ENCODE results near the gene WDR11.
A peak's percentile ranks its signal among the peaks of the same experiment; 100 is the strongest.

WDR11 gene

GRCh38 chr10:120850911-120851865 is at the start of gene WDR11:
Gene WDR11 (plus strand): TSS chr10:120851362. CDS start chr10:120851421, 59 bp downstream.
- peak; percentile 45 to 49 for DNase-seq

- no peak for DNase-seq
Observed at GRCh38 chr10:120802935-120803334, 48.2 kb upstream of the WDR11 start.

GRCh38 chr10:120803972-120804371 is 47.2 kb upstream of the WDR11 start:
- no peak for DNase-seq

GRCh38 chr10:120805014-120805812 is 45.9 kb upstream of the WDR11 start:
- DNase-seq = no peak

- DNase-seq = no peak
Observed at GRCh38 chr10:120806081-120806480, 45.1 kb upstream of the WDR11 start.

GRCh38 chr10:120810298-120810697 is 40.9 kb upstream of the WDR11 start:
- no peak for DNase-seq

GRCh38 chr10:120813085-120813484 is 38.1 kb upstream of the WDR11 start:
- DNase-seq = no peak

- DNase-seq = no peak
Observed at GRCh38 chr10:120818301-120818700, 32.9 kb upstream of the WDR11 start.

GRCh38 chr10:120819366-120819765 is 31.8 kb upstream of the WDR11 start:
- no peak for DNase-seq

- no peak for DNase-seq
Observed at GRCh38 chr10:120823266-120823665, 27.9 kb upstream of the WDR11 start.

GRCh38 chr10:120824881-120825309 is 26.3 kb upstream of the WDR11 start:
- DNase-seq = no peak

GRCh38 chr10:120825878-120826769 is 25.0 kb upstream of the WDR11 start:
- DNase-seq = no peak

GRCh38 chr10:120827251-120827875 is 23.8 kb upstream of the WDR11 start:
- DNase-seq = no peak

GRCh38 chr10:120828763-120829319 is 22.3 kb upstream of the WDR11 start:
- no peak for DNase-seq

- DNase-seq = no peak
Observed at GRCh38 chr10:120832106-120832505, 19.1 kb upstream of the WDR11 start.

GRCh38 chr10:120833222-120833928 is 17.8 kb upstream of the WDR11 start:
- DNase-seq = no peak

GRCh38 chr10:120835603-120836002 is 15.6 kb upstream of the WDR11 start:
- no peak for DNase-seq

- DNase-seq = no peak
Observed at GRCh38 chr10:120838941-120839340, 12.2 kb upstream of the WDR11 start.

GRCh38 chr10:120841522-120842189 is 9.5 kb upstream of the WDR11 start:
- DNase-seq = no peak

GRCh38 chr10:120854388-120854787 is 3.2 kb downstream of the WDR11 start:
- DNase-seq = no peak
